ENCODE results near the gene CAMKK1.

DNA sequence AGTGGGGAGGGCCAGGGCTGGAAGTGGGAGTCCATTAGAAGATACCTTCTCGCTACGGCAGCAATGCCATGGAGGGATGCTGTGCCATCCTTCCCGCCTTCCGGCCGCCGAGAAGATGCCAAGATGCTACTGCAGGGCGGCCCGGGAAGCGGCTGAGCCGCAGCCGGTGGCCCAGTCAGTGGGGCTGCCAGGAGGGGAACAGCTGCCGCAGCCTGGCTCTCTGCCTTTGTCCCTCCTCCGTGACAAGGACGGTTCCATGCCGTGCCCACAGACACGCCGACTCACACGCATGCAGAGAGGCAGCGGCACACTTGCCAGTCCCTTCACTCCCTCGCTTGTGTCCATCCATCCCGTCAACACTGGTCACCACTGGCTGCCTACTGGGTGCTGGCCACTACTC lies 26.6 kb downstream of the CAMKK1 start:
- no peak for TF ChIP-seq EZH2 (IDR thresholded peaks at IDR 0.05; ENCODE audit: borderline replicate concordance, low read depth, low read length, severe bottlenecking)
- TF ChIP-seq, protein P1, sequence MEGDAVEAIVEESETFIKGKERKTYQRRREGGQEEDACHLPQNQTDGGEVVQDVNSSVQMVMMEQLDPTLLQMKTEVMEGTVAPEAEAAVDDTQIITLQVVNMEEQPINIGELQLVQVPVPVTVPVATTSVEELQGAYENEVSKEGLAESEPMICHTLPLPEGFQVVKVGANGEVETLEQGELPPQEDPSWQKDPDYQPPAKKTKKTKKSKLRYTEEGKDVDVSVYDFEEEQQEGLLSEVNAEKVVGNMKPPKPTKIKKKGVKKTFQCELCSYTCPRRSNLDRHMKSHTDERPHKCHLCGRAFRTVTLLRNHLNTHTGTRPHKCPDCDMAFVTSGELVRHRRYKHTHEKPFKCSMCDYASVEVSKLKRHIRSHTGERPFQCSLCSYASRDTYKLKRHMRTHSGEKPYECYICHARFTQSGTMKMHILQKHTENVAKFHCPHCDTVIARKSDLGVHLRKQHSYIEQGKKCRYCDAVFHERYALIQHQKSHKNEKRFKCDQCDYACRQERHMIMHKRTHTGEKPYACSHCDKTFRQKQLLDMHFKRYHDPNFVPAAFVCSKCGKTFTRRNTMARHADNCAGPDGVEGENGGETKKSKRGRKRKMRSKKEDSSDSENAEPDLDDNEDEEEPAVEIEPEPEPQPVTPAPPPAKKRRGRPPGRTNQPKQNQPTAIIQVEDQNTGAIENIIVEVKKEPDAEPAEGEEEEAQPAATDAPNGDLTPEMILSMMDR (IDR thresholded peaks at IDR 0.05; ENCODE audit: borderline replicate concordance, extremely low read depth, low read length, poor library complexity, severe bottlenecking): no peak

Data from DND-41 (cell line).